ENCODE measurements around the gene KCNQ4. TPM values are rescaled to one million over a fixed set of nuclear protein-coding genes. Genes with fewer than 3 reads are reported as not detected.

KCNQ4 gene
- total RNA-seq, 1 donor from 2014 or later = 0.78 TPM

DNA sequence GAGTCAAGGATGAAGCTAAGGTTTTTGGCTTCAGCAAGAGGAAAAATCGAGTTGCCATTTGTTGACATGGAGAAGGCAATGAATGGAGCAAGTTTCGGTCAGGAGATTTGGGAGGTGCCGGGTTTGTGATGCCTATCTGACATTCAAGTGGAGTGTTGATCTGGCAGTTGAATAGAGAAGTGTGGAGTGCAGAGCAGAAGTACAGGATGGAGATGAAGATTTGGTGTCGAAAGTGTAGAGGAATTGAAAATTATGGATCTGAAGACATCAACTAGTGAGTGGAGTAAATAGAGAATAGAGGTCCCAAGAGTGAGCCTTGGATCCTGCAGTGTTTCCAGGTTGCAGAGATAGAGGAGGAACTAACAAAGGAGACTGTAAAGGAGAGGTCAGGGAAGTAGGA, 52.7 kb downstream of the KCNQ4 start:
- DNase-seq (ENCODE audit: low spot score in 2 of 2, unreplicated experiment in 2 of 2) = no peak
- Mint-ChIP-seq H3K27ac (no peak overlapping the region), H3K27me3 (ENCODE audit: low read depth) (no peaks in the 10 kb centered on the region), H3K36me3 (no peaks in the 10 kb centered on the region), H3K4me1 (no peaks in the 10 kb centered on the region), H3K4me3 (no peak overlapping the region), H3K9me3 (no peaks in the 10 kb centered on the region)
- no peak for TF ChIP-seq CTCF (IDR thresholded peaks at IDR 0.05; ENCODE audit: unreplicated experiment)

GRCh38 chr1:40837601-40838000, 54.0 kb downstream of the KCNQ4 start:
- Mint-ChIP-seq H3K9me3 (peaks cover 4% of the 10 kb centered on the region), H3K27ac (no peak overlapping the region), H3K4me3 (no peak overlapping the region), H3K27me3 (ENCODE audit: low read depth) (peaks cover 4% of the 10 kb centered on the region), H3K4me1 (no peaks in the 10 kb centered on the region), H3K36me3 (no peaks in the 10 kb centered on the region)
- no peak for DNase-seq (ENCODE audit: low spot score in 2 of 2, unreplicated experiment in 2 of 2)
- TF ChIP-seq CTCF (IDR thresholded peaks at IDR 0.05; ENCODE audit: unreplicated experiment) = no peak

GRCh38 chr1:40838045-40838979, 54.7 kb downstream of the KCNQ4 start:
- no peaks in the 10 kb centered on the region for H3K4me1 Mint-ChIP-seq
- H3K9me3 Mint-ChIP-seq = peaks cover 6% of the 10 kb centered on the region
- H3K27ac Mint-ChIP-seq = no peak overlapping the region
- H3K36me3 Mint-ChIP-seq = no peaks in the 10 kb centered on the region
- DNase-seq (ENCODE audit: low spot score in 2 of 2, unreplicated experiment in 2 of 2) = no peak
- peaks cover 5% of the 10 kb centered on the region for H3K27me3 Mint-ChIP-seq (ENCODE audit: low read depth)
- H3K4me3 Mint-ChIP-seq = no peak overlapping the region
- TF ChIP-seq CTCF (IDR thresholded peaks at IDR 0.05; ENCODE audit: unreplicated experiment) = no peak

DNA sequence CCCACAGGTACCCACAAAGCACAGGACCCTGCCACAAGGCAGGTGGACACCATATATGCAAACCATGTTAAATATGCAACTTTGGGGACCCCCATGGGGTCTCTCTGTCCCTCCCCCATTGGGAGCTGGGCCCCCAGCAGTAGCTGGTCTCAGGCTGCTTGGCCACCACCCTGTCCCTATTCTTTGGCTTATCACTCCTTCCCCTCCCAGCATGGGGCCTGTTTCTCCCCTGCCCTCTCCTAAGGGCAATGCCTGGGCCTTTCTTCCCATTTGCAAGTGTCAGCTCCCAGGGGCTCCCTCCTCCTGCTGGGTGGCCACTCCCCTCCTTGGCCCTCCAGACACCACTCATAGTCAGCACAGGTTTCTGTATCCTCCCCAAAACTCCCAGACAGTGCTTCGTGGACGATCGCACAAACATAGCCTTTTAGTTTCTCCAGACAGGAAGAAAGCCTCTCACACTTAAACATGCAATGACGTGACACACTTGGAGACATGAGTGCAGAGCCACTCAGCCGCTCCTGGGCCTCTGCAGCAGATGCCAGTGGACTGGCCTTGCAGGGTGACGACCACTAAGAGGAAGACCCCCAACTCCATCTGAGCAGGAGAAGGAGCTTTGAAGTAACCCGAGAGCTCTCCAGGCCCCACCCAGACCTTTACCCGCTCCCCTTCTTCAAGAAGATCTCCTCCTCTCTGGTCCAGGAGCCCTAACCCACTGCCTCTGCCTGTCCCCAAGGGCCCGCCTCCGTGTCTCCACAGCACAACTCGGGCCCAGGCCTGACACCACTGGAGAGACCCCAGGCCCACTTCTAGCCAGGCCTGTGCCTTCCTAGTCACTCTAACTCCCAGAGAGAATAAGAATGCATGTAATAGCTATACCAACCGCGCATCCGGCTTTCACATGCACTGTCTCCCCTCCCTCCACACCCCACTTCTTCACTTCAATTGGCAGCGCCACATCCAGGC, 55.7 kb downstream of the KCNQ4 start:
- H3K36me3 Mint-ChIP-seq = no peaks in the 10 kb centered on the region
- peaks cover 5% of the 10 kb centered on the region for H3K27me3 Mint-ChIP-seq (ENCODE audit: low read depth)
- no peak for DNase-seq (ENCODE audit: low spot score in 2 of 2, unreplicated experiment in 2 of 2)
- H3K4me3 Mint-ChIP-seq = no peak overlapping the region
- no peak overlapping the region for H3K27ac Mint-ChIP-seq
- no peaks in the 10 kb centered on the region for H3K4me1 Mint-ChIP-seq
- peaks cover 6% of the 10 kb centered on the region for H3K9me3 Mint-ChIP-seq
- no peak for TF ChIP-seq CTCF (IDR thresholded peaks at IDR 0.05; ENCODE audit: unreplicated experiment)

DNA sequence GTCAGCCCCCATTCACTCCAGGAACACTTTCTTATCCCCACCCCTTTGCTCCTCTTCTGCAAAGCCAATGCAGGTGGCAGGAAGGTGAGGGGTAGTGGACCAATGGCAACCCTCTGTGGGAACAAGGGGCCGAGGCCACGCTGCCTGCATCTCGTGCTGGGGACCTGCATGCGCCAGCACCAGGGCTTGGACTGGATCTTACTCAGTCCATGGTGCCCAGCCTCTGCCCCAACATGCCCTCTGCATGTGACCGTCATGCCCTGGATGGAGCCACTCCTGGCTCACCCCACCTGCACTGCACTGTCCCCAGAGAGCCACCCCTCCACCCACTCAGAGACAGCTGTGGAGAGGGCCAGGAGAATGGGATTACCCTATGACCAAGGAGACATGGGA, 56.4 kb downstream of the KCNQ4 start:
- H3K27ac Mint-ChIP-seq = no peak overlapping the region
- no peaks in the 10 kb centered on the region for H3K36me3 Mint-ChIP-seq
- peaks cover 6% of the 10 kb centered on the region for H3K9me3 Mint-ChIP-seq
- H3K4me3 Mint-ChIP-seq = no peak overlapping the region
- peaks cover 5% of the 10 kb centered on the region for H3K27me3 Mint-ChIP-seq (ENCODE audit: low read depth)
- no peak for DNase-seq (ENCODE audit: low spot score in 2 of 2, unreplicated experiment in 2 of 2)
- no peaks in the 10 kb centered on the region for H3K4me1 Mint-ChIP-seq
- TF ChIP-seq CTCF (IDR thresholded peaks at IDR 0.05; ENCODE audit: unreplicated experiment) = no peak

Data from mesothelial cell of epicardium (in vitro differentiated cells).